GM18517 (cell line): ENCODE data around the gene SH2D4B.

Experiments used
- ATAC-seq: cut with Tn5 transposase; IDR thresholded peaks from one replicate; pipeline ENCODE4 v1.9.1; 2021; ENCODE audit warnings: mild to moderate bottlenecking, moderate library complexity; ENCODE audit not compliant: unreplicated experiment

SH2D4B gene

GRCh38 chr10:80674809-80675208 lies 137.1 kb downstream of the SH2D4B start:
- ATAC-seq = no peak

GRCh38 chr10:80681142-80681541 lies 143.4 kb downstream of the SH2D4B start:
- no peak for ATAC-seq

GRCh38 chr10:80684259-80684658 lies 146.6 kb downstream of the SH2D4B start:
- ATAC-seq = peak; percentile 74

- ATAC-seq = no peak
These were observed 147.7 kb downstream of the SH2D4B start for GRCh38 chr10:80685355-80685754.

- no peak for ATAC-seq
These were observed 149.2 kb downstream of the SH2D4B start for GRCh38 chr10:80686734-80687475.

GRCh38 chr10:80687476-80687789 lies 149.7 kb downstream of the SH2D4B start:
- ATAC-seq = no peak

- ATAC-seq = no peak
These were observed 152.7 kb downstream of the SH2D4B start for GRCh38 chr10:80690434-80690833.

GRCh38 chr10:80691441-80691840 lies 153.7 kb downstream of the SH2D4B start:
- ATAC-seq = no peak

- ATAC-seq = no peak
These were observed 155.9 kb downstream of the SH2D4B start for GRCh38 chr10:80693565-80693964.

- no peak for ATAC-seq
These were observed 157.2 kb downstream of the SH2D4B start for GRCh38 chr10:80694930-80695329.
